ENCODE results near the gene RDH5. TPM values are rescaled to one million over a fixed set of nuclear protein-coding genes. Genes with fewer than 3 reads are reported as not detected.

The RDH5 gene
- total RNA-seq, 4 donors from 2014 or later: 70.9 to 162 (median 123) TPM

DNA sequence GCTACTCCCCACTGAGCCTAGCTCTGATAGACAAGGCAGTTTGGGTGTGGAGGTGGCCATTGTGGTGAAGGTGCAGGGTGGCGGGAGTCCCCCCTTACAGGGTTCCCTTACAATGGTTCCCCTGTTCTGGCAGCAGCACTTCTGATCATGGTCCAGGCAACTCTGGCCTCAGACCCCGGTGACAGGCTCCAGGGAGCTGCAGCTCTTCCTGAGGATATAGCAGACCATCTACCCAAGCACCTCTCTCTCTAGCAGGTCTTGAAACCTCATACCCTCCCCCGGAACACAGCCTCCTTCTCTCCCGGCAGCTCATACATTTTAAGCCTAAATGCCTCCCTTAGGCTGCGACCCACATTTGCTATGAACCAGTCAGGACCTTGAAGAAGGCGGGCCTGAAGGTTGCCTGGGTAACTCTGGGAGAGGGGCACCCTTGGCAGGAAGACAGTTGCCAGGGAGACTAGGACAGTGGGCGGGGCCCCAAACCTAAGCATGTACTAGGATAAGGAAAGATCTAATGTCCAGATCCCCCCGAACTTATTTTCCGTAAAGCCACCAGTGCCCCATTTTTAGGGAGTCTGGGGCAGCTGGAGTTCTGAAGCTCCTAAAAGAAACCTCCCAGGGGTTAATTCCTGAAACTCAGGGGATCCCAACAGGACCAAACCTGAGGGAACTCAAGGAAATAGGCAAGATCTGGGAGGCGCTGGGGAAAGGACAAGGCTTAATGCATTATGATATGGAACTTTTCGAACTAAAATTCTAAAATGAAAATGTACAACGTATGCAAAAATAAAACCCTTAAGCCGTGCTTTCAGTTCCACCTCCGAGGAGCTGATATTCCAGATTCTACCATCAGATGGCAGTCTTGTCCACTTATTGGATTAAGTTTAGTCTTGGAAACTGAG, 18.2 kb downstream of the RDH5 start:
- TF ChIP-seq, protein P1, sequence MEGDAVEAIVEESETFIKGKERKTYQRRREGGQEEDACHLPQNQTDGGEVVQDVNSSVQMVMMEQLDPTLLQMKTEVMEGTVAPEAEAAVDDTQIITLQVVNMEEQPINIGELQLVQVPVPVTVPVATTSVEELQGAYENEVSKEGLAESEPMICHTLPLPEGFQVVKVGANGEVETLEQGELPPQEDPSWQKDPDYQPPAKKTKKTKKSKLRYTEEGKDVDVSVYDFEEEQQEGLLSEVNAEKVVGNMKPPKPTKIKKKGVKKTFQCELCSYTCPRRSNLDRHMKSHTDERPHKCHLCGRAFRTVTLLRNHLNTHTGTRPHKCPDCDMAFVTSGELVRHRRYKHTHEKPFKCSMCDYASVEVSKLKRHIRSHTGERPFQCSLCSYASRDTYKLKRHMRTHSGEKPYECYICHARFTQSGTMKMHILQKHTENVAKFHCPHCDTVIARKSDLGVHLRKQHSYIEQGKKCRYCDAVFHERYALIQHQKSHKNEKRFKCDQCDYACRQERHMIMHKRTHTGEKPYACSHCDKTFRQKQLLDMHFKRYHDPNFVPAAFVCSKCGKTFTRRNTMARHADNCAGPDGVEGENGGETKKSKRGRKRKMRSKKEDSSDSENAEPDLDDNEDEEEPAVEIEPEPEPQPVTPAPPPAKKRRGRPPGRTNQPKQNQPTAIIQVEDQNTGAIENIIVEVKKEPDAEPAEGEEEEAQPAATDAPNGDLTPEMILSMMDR (IDR thresholded peaks at IDR 0.05; ENCODE audit: low read depth): no peak

DNA sequence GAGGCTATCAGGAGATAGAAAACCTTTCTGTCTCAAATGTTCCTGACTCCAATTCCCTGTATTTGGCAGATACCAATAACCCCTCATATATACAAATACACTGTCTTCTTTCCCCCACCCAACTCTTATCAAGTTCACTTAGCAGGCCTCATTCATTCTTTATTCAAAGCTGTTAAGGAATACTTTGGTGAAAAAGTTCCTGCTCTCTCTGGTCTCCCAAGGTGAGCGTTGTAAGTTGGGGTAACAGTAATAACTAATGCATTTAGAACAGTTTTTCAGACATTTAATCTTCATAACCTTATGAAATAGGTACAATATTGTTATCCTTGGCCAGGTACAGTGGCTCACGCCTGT, 18.8 kb downstream of the RDH5 start:
- TF ChIP-seq, protein P1 (IDR thresholded peaks at IDR 0.05; ENCODE audit: low read depth): no peak

DNA sequence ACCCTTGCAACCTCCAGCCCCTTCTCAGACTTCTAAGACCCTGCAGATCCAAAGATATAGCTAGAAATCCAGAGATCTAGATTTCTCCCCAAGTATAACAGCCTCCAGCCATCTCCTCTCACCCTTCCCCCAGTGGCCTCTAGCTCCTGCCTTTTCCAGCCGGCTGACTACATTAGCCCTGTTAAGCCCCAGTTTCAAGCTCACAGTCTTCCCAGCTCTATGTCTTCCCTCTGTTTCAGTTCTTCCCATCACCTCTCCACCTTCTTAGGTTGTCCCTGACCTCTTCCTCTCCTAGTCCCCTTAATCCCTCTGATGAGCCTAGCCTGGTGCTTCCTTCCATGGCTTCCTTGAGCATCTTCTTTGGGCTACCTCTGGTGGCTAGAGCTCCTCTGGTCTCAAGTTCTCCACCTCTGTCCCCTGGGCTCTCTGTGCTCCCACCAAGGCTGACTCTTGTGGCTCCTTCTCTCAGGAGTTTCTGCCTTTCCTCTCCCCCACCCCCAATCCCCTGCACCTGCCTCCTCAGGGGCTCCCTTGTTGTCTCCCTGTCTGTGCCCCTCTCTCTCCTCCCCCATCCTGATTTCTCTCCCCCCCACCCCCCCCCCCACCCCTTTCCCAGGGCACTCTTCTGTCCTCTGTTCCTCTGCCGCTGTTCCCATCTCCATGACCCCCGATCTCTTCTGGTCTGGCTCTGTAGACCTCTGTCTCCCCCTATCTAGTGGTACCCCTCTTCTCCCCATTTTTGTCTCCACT, 21.9 kb downstream of the RDH5 start:
- TF ChIP-seq, protein P1 (IDR thresholded peaks at IDR 0.05; ENCODE audit: low read depth): no peak

DNA sequence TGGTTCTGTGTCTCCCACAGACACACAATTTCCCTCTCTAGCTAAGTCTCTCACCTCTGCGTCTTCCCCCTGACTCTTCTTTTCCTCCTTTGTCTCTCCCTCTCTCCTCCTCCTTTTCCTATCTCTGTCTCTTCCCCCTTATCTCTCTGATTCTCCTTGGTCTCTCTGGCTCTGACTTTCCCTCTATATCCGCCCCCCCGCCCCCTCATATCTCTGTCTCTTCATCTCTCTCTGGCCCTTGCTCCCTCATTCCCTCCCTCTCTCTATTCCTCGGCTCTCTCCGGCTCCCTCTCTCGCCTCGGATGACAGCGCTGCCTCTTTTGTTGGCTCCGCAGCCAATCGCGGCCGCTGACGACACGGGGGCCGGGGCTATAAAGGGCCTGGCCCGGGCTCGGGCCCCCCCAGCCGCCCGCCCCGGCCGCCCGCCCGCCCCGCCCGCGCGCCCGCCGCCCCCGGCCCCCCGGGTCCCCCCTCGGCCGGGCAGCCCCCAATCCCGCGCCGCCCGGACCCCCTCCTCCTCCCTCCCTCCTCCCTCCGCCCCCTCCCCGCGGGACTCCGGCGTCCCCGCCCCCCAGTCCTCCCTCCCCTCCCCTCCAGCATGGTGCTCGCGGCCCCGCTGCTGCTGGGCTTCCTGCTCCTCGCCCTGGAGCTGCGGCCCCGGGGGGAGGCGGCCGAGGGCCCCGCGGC, 22.7 kb downstream of the RDH5 start, which contains the start of gene GDF11:
Gene GDF11 (plus strand): TSS at position 404 of the 687 bp plus-strand sequence. CDS start 195 bp downstream, at position 599.
- TF ChIP-seq, protein P1 (IDR thresholded peaks at IDR 0.05; ENCODE audit: low read depth): no peak

DNA sequence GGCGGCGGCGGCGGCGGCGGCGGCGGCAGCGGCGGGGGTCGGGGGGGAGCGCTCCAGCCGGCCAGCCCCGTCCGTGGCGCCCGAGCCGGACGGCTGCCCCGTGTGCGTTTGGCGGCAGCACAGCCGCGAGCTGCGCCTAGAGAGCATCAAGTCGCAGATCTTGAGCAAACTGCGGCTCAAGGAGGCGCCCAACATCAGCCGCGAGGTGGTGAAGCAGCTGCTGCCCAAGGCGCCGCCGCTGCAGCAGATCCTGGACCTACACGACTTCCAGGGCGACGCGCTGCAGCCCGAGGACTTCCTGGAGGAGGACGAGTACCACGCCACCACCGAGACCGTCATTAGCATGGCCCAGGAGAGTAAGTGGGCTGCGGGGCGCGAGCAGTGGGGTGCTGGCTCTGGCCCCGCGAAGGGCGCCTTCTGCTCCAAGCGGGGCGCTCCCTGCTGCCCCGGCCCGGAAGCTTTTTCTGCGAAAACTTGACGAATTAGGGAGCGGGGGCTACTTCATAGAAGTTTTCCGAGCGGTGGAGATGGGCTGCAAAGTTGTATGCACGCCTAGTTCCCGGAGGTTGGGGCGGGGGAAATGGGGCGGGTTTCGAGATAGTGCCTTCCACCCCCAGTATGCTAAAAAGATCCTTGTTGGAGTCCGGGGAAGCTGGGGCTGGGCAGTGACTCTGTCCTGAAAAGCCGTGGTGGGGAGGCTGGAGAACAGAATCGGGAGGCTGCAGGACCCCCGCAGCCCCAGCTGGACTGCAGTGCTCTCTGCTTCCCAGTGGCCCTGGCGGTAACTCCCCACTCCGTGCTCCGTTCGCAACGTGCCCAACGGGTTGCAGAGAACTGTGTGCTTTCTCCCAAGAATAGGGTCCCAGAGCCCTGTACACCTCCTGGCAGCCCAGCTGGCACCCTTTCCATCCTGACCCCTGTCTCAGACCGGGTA, 23.5 kb downstream of the RDH5 start:
- TF ChIP-seq, protein P1 (IDR thresholded peaks at IDR 0.05; ENCODE audit: low read depth): no peak

DNA sequence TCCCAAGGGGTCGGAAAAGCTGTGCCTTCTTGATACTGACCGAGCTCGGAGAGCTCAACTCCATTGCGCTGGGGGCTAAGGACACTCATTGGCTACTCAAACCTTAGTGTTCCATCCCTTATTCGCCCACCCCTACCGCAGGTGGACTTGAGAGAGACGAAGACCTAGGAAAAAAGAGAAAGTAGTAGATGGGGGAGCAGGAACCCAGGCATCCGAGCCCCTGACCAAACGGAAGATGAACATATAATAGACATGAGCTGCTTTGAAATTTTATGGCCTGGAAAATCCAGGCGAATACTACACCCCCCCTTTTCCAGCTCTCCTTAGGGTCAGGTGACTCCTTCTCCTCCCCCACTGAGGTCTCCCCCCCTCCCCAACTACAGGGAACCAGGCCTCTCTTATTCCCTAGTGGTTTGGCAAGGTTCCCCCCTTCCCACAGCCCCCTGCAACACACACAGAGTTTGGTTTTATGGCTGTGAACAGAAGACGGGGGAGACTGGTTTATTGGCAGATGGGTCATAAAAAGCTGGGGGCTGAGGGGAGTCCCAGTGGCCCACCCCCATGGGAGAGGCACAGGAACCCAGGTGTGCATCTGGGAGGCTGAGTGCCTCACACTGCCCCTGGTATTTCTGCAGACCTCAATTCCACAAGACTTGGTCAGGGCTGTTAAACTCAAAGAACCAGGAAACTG, 24.3 kb downstream of the RDH5 start:
- TF ChIP-seq, protein P1 (IDR thresholded peaks at IDR 0.05; ENCODE audit: low read depth): no peak

Measured in subcutaneous adipose tissue (tissue), 4 donors.